ENCODE data around the gene ZRANB3.

DNA sequence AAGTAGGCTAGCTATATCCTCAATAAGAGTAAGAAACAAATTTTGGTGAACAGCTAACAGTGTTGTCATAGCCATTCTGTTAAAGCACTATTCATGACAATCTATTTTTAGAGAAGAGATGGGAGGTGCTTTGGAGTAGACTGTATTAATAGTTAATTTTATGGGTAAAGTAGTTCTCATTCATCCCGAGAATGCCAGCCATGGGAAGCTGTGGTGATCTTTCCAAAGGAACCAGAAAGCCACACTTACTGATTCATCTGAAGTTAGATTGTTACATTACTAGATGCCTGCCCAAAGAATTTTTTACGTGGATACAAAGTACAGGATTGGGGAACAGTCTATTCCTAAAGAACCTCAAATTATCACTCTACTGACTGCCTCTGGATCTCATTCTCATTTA is 74.6 kb downstream of the ZRANB3 start:
- TF ChIP-seq, protein P1, sequence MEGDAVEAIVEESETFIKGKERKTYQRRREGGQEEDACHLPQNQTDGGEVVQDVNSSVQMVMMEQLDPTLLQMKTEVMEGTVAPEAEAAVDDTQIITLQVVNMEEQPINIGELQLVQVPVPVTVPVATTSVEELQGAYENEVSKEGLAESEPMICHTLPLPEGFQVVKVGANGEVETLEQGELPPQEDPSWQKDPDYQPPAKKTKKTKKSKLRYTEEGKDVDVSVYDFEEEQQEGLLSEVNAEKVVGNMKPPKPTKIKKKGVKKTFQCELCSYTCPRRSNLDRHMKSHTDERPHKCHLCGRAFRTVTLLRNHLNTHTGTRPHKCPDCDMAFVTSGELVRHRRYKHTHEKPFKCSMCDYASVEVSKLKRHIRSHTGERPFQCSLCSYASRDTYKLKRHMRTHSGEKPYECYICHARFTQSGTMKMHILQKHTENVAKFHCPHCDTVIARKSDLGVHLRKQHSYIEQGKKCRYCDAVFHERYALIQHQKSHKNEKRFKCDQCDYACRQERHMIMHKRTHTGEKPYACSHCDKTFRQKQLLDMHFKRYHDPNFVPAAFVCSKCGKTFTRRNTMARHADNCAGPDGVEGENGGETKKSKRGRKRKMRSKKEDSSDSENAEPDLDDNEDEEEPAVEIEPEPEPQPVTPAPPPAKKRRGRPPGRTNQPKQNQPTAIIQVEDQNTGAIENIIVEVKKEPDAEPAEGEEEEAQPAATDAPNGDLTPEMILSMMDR (IDR thresholded peaks at IDR 0.05): no peak
- TF ChIP-seq CBFB (CRISPR knock-in tag; IDR thresholded peaks at IDR 0.05; ENCODE audit: low read depth) (no peak), TP53 (CRISPR knock-in tag; IDR thresholded peaks at IDR 0.05) (no peak), CREM (CRISPR knock-in tag; IDR thresholded peaks at IDR 0.05) (no peak)
- TF ChIP-seq, protein P2, sequence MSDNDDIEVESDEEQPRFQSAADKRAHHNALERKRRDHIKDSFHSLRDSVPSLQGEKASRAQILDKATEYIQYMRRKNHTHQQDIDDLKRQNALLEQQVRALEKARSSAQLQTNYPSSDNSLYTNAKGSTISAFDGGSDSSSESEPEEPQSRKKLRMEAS (CRISPR knock-in tag; IDR thresholded peaks at IDR 0.05): no peak
